PC-3 (cell line): Measurements from ENCODE around the gene TAF3.

Source experiments
- CTCF ChIP-seq: fragments of 300-600 bp; sonication (generic); conservative IDR thresholded peaks from 2 replicates; pipeline ENCODE4 v1.5.1; 2017; ENCODE audit warnings: antibody characterized with exemption, low read depth, mild to moderate bottlenecking, low read length
- EZH2 ChIP-seq: fragments of 300-600 bp; sonication (generic); IDR thresholded peaks from one replicate; pipeline ENCODE4 v1.6.1; 2017; ENCODE audit warnings: antibody characterized with exemption, mild to moderate bottlenecking, low read length; ENCODE audit not compliant: unreplicated experiment
- EZH2phosphoT487 ChIP-seq: fragments of 300-600 bp; sonication (generic); IDR thresholded peaks from 2 replicates; pipeline ENCODE4 v1.6.1; 2018; ENCODE audit warnings: mild to moderate bottlenecking, antibody characterized with exemption, low read length, borderline replicate concordance

- TF ChIP-seq CTCF (no peak), EZH2phosphoT487 (no peak), EZH2 (no peak)
Observed at GRCh38 chr10:8041284-8041991, 223.1 kb downstream of the TAF3 start.
